GM10847 (cell line): ENCODE results near the gene SYNDIG1.

ENCODE experiments used
- POLR2A ChIP-seq: IDR thresholded peaks from 2 replicates; pipeline ENCODE4 v1.6.1; 2011; ENCODE audit not compliant: insufficient read length; ENCODE audit errors: extremely low read depth

The SYNDIG1 gene

GRCh38 chr20:24695529-24696225 lies 226.2 kb downstream of the SYNDIG1 start:
- no peak for TF ChIP-seq POLR2A

GRCh38 chr20:24696396-24696795 lies 227.0 kb downstream of the SYNDIG1 start:
- no peak for TF ChIP-seq POLR2A

- TF ChIP-seq POLR2A: no peak
Measured at GRCh38 chr20:24697411-24697810, 228.0 kb downstream of the SYNDIG1 start.

GRCh38 chr20:24698189-24698588 lies 228.8 kb downstream of the SYNDIG1 start:
- TF ChIP-seq POLR2A: no peak

- no peak for TF ChIP-seq POLR2A
Measured at GRCh38 chr20:24698706-24699206, 229.3 kb downstream of the SYNDIG1 start.

- TF ChIP-seq POLR2A: no peak
Measured at GRCh38 chr20:24699321-24700165, 230.1 kb downstream of the SYNDIG1 start.

- TF ChIP-seq POLR2A: no peak
Measured at GRCh38 chr20:24700166-24700860, 230.9 kb downstream of the SYNDIG1 start.

- TF ChIP-seq POLR2A: no peak
Measured at GRCh38 chr20:24701027-24701426, 231.6 kb downstream of the SYNDIG1 start.

- no peak for TF ChIP-seq POLR2A
Measured at GRCh38 chr20:24701668-24702067, 232.2 kb downstream of the SYNDIG1 start.

GRCh38 chr20:24702501-24703283 lies 233.3 kb downstream of the SYNDIG1 start:
- no peak for TF ChIP-seq POLR2A

GRCh38 chr20:24703284-24703610 lies 233.8 kb downstream of the SYNDIG1 start:
- TF ChIP-seq POLR2A: no peak

GRCh38 chr20:24704899-24705298 lies 235.5 kb downstream of the SYNDIG1 start:
- TF ChIP-seq POLR2A: no peak

- TF ChIP-seq POLR2A: no peak
Measured at GRCh38 chr20:24705486-24705885, 236.1 kb downstream of the SYNDIG1 start.

GRCh38 chr20:24708411-24709295 lies 239.2 kb downstream of the SYNDIG1 start:
- TF ChIP-seq POLR2A: no peak
